HUES64 (cell line): Measurements from ENCODE around the gene CCNB1IP1.

Experiments
- H3K27ac ChIP-seq: 2 replicates; pipeline ENCODE4 v1.7.0; 2013; ENCODE audit warnings: low read depth, low read length, inconsistent platforms
- H3K27me3 ChIP-seq: 2 replicates; pipeline ENCODE4 v1.6.1; 2013; ENCODE audit warnings: mild to moderate bottlenecking, low read length; ENCODE audit not compliant: insufficient read depth
- H3K36me3 ChIP-seq: 2 replicates; pipeline ENCODE4 v1.6.1; 2013; ENCODE audit warnings: mild to moderate bottlenecking, low read length; ENCODE audit not compliant: insufficient read depth
- H3K4me1 ChIP-seq: 2 replicates; pipeline ENCODE4 v1.6.1; 2013; ENCODE audit warnings: mild to moderate bottlenecking, low read length, moderate library complexity; ENCODE audit not compliant: insufficient read depth
- H3K4me3 ChIP-seq: 2 replicates; pipeline ENCODE4 v1.5.1; 2013; ENCODE audit warnings: mild to moderate bottlenecking, low read length, moderate library complexity
- H3K9ac ChIP-seq: 2 replicates; pipeline ENCODE4 v1.6.1; 2013; ENCODE audit warnings: mild to moderate bottlenecking, low read depth, low read length
- H3K9me3 ChIP-seq: 2 replicates; pipeline ENCODE4 v1.6.1; 2013; ENCODE audit warnings: low read depth, low read length; ENCODE audit not compliant: insufficient read depth
- WGBS: fragments of 150-250, 120-280 bp; methylation state at CpG from one replicate; pipeline ENCODE4 v1.1.7; 2013; ENCODE audit warnings: missing lambda C conversion rate; 5-methylcytosine and 5-hydroxymethylcytosine counted together

Gene CCNB1IP1

DNA sequence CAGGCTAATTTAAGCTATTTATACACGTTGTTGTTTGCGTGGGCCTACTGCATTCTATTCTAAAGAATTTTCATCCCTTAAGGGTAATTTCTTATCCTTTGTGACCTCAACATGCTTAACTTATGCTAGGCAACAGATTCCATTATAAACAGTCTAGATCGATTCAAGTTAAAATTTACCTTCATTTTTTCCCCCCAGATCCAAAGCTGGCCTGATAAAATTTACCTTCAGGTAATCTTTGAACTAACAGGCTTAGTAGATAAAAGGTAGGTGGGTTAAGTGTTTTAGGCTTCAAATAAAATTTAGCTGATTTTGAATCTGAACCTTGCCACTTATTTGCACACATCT lies 389 bp upstream of the CCNB1IP1 start:
- Histone ChIP-seq H3K4me1 (peaks cover 27% of the 10 kb centered on the region), H3K36me3 (peaks cover 24% of the 10 kb centered on the region), H3K4me3 (peak overlapping the region; percentile 80), H3K9me3 (no peaks in the 10 kb centered on the region), H3K9ac (peak overlapping the region; percentile 95; the same call in 1 of the 2 replicates), H3K27ac (peak overlapping the region; percentile 25; the same call in 1 of the 2 replicates), H3K27me3 (no peaks in the 10 kb centered on the region)
- WGBS, result 15% methylated on average over 3 of the region's 3 CpGs

DNA sequence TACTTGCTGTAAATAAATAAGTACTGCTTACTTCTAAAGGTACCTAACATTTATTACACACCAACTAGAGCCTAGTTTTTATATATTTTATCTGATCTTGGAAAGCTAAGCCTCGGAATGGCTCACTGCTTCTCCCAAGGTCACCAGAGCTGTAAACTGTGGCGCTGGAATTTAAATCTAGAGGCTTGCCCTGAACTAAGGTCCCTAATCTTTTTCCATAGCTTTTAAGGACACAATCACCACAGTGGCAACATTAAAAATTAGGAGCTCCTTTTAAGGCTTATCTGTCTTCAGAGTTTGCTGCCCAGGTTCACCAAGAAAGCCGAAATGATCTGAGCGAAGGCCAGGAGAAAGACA lies 670 bp downstream of the CCNB1IP1 start:
- no peaks in the 10 kb centered on the region for H3K9me3 ChIP-seq
- 1% methylated on average over 4 of the region's 4 CpGs for WGBS
- peaks cover 34% of the 10 kb centered on the region for H3K36me3 ChIP-seq
- no peaks in the 10 kb centered on the region for H3K27me3 ChIP-seq
- peaks cover 27% of the 10 kb centered on the region for H3K4me1 ChIP-seq
- peak overlapping the region; percentile 80 for H3K4me3 ChIP-seq
- H3K9ac ChIP-seq, result peak overlapping the region; percentile 95
- H3K27ac ChIP-seq, result peak overlapping the region; percentile 80

DNA sequence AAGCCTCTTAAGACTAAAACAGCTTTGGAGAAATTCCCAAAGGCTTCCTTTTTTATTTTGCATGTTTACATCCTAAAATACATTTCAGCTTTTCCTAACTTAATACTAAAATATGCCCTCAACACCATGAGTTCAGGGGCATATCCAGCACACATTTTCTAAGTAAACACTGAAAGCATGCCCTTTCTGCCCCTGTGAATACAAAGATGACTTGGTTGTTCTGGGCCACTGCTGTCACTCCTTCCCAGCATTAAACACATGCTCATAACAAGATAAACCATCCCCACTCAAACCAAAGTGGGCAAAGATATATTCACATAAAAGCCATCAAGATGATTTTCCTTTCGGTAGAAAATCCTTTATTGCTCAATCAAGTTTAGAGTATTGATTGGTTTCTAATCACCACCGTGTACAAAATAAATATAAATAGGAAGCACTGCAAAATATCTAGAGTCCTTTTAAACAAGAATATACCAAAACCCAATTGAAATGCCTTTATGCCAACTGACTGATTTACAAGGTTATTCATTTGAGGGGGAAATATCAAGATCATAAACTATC lies 1.9 kb downstream of the CCNB1IP1 start:
- no peaks in the 10 kb centered on the region for H3K27me3 ChIP-seq
- peaks cover 27% of the 10 kb centered on the region for H3K4me1 ChIP-seq
- H3K4me3 ChIP-seq, result peak overlapping the region; percentile 80
- no CpG with 5 or more reads among the region's 2 CpGs for WGBS
- peaks cover 47% of the 10 kb centered on the region for H3K36me3 ChIP-seq
- peak overlapping the region; percentile 76 for H3K9ac ChIP-seq
- H3K27ac ChIP-seq, result peak overlapping the region; percentile 11; the same call in 1 of the 2 replicates
- no peaks in the 10 kb centered on the region for H3K9me3 ChIP-seq

DNA sequence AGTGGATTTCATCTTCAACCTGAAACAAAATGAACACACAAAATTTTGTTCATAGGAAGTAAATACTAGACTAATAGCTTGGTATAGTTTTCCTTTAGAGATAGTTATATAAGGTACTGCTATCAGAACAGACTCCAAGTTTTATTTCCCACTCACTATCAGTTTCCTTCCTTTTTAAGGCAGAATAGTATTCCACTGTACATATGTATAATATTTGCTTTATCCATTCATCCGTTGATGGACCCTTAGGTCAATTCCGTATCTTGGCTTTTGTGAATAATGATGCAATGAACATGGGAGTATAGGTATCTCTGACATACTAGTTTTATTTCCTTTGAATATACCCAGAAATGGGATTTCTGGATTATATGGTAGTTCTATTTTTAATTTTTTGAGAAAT lies 3.7 kb downstream of the CCNB1IP1 start:
- Histone ChIP-seq H3K4me1 (peaks cover 27% of the 10 kb centered on the region), H3K27ac (no peak overlapping the region), H3K27me3 (no peaks in the 10 kb centered on the region), H3K9ac (peak overlapping the region; percentile 30; the same call in 1 of the 2 replicates), H3K9me3 (0 out of 2 replicates have a peak, but pooled peaks cover 2% of the 10 kb centered on the region), H3K36me3 (peaks cover 64% of the 10 kb centered on the region), H3K4me3 (peak overlapping the region; percentile 38; the same call in 1 of the 2 replicates)
- WGBS, result 92% methylated on average over 2 of the region's 2 CpGs

DNA sequence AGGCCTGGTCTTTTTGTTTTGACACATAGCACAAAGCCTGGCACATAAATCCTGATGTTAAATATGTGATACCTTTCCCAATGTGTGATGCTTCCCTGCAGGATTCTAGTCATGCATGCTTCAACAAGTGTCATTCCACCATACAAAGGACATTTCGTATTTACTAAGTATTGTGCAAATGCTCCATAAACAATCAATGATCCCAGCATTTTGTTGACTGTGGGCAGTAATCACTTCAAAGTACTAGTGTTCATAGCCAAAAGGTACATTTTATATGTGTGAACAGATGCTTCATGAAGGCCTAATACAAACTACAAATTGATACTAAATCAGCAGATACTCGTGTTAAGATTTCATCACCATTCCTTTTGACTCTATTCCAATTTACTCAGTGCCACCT lies 4.4 kb downstream of the CCNB1IP1 start:
- Histone ChIP-seq H3K4me1 (peaks cover 26% of the 10 kb centered on the region), H3K36me3 (peaks cover 70% of the 10 kb centered on the region), H3K4me3 (no peak overlapping the region), H3K9ac (peak overlapping the region; percentile 30; the same call in 1 of the 2 replicates), H3K27ac (peak overlapping the region; percentile 25; the same call in 1 of the 2 replicates), H3K27me3 (no peaks in the 10 kb centered on the region), H3K9me3 (0 out of 2 replicates have a peak, but pooled peaks cover 2% of the 10 kb centered on the region)
- 94% methylated on average over 2 of the region's 2 CpGs for WGBS

DNA sequence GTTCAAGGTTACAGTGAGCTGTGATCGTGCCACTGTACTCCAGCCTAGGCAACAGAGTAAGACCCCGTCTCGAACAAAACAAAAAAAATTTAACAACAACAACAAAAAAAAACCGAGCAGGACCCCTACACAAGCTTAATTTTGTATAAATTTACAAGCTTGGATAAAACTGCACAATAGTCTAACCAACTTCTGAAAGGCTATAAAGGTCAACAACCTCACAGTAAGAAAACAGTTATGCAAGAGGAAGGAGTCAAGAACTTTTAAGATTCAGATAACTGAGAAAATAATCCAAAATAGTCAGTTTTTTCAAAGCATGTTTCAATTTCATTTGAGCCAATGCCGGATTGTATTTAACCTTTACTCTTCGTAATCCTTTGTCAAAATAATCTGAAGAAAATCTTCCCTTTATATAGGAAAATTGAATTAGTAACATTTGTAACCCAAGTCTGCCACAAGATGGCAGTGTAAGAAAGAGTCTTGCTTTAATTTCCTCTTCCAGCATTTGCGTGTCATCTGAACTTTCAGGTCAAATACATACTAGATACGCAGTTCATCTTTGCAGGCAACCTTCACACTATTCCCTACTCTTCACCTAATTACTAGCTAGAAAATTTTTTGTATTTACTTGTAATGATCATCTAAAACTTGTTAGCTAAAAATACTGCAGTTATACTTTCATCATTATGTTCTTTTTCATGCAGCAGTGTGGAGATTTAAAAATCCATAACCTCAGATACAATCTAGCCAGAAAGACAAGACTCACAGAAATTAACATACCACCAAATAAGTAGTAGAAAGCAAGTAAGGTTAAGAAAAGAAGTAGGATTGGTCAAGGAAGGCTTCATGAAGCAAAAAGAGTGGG lies 5.8 kb downstream of the CCNB1IP1 start:
- no peak overlapping the region for H3K4me3 ChIP-seq
- H3K4me1 ChIP-seq, result peaks cover 22% of the 10 kb centered on the region
- H3K9ac ChIP-seq, result peak overlapping the region; percentile 7; the same call in 1 of the 2 replicates
- H3K27ac ChIP-seq, result no peak overlapping the region; the same call in 1 of the 2 replicates
- H3K9me3 ChIP-seq, result 0 out of 2 replicates have a peak, but pooled peaks cover 2% of the 10 kb centered on the region
- WGBS, result 86% methylated on average over 7 of the region's 8 CpGs
- no peaks in the 10 kb centered on the region for H3K27me3 ChIP-seq
- peaks cover 83% of the 10 kb centered on the region for H3K36me3 ChIP-seq

DNA sequence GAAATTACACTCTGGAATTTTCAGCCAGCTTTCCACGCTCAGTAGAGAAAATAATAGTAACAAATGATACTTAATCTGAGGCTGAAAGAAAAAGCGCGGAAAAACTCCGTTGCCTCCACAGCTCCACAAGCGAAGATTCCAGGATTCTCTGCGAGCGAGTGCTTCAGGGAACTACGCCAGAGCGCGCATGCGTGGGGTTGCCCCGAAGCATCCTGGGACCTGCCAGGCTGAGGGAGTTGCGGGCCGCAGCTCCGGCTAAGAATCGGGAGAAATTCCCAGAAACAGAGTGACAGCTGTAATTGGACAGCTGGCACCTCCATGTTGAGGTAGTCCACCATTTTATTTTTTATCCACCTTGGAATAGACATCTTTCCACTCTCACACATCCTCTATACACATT lies 15.4 kb downstream of the CCNB1IP1 start:
- Histone ChIP-seq H3K9ac (no peak overlapping the region), H3K36me3 (peaks cover 98% of the 10 kb centered on the region)

DNA sequence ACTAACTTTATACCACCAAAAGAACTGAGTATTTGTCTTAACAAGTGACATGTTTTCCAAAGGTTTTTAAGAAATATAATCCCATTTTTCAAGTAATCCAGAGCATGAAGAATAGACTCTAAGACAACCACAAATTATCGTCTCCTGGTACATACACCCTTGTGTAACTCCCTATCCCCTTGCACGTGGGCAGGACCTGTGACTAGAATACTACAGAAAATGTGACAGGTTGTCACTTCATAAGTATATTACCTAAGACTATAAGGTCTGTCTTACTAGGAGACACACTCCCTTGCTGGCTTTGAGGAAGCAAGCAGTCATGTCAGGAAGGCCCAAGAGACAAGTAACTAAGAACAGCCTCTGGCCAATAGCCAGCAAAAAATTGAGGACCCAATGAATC lies 19.1 kb downstream of the CCNB1IP1 start:
- no peaks in the 10 kb centered on the region for H3K27me3 ChIP-seq
- H3K27ac ChIP-seq, result no peak overlapping the region
- peaks cover 5% of the 10 kb centered on the region; the same call in 1 of the 2 replicates for H3K9me3 ChIP-seq
- H3K9ac ChIP-seq, result no peak overlapping the region
- no peaks in the 10 kb centered on the region for H3K4me1 ChIP-seq
- WGBS, result 97% methylated on average over 2 of the region's 2 CpGs
- H3K36me3 ChIP-seq, result peaks cover 77% of the 10 kb centered on the region
- H3K4me3 ChIP-seq, result no peak overlapping the region

More for the DNA sequence above, 15.4 kb downstream of the CCNB1IP1 start:
- 97% methylated on average over 16 of the region's 16 CpGs for WGBS
- Histone ChIP-seq H3K9me3 (no peaks in the 10 kb centered on the region; the same call in 1 of the 2 replicates), H3K4me1 (no peaks in the 10 kb centered on the region), H3K27me3 (no peaks in the 10 kb centered on the region), H3K4me3 (no peak overlapping the region), H3K27ac (peak overlapping the region; percentile 41)

DNA sequence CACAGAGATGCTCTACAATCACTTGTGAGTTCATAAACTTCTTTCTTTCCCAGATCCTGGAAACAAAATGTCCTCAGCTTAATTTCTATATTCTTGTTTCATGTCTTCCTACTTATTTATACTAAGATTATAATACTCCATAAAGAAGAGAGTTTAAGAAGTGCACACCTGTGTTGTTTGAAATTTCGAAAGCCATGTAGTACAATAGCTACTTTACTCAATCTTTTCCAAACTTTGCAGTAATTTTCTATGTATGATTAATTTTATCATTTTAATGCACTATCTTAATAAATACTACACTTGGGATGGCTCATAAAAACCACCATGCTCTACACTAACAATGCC lies 27.0 kb downstream of the CCNB1IP1 start:
- H3K4me3 ChIP-seq, result peak overlapping the region; percentile 91
- peaks cover 11% of the 10 kb centered on the region for H3K36me3 ChIP-seq
- H3K27ac ChIP-seq, result no peak overlapping the region
- peaks cover 10% of the 10 kb centered on the region; the same call in 1 of the 2 replicates for H3K4me1 ChIP-seq
- H3K9me3 ChIP-seq, result 0 out of 2 replicates have a peak, but pooled peaks cover 3% of the 10 kb centered on the region
- H3K27me3 ChIP-seq, result no peaks in the 10 kb centered on the region
- WGBS, result no CpG with 5 or more reads among the region's 1 CpG
- no peak overlapping the region for H3K9ac ChIP-seq

DNA sequence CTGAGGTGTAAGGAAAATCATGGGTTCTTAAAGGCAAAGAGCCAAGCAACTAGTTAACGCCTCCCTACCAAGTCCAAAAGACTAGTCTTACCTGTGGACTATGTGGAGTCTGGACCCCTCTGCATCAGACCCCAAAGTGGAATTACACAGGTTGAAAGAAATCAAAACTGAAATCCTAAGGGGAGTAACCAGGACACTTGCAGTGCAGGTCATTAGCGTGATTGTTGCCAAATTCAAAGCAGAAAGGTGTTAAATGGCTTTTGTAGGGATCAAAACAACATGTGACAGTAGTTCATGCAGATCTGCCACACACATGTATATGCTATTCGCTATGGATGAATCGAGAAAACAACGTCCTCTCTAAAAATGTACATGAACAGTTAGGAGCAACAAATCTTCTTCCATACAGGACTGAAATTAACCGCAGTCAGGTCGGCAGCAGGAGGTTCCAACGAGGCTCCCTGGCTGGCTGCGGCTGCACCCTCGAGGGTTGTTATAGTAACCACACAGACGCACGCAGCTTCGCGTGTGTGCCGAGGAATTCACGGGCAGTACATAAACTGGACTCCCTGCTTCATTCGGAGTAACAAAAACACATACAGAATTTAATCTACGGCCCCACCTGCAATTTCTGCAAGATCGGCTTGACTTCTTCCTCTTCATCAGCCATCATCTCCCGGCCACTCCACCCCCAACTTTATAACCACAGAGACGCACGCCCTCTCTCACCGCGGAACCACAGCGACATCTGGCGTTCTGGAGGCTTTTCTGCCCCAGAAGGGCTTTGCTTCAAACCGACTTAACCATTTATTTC lies 27.6 kb downstream of the CCNB1IP1 start, which contains the start of gene TTC5:
TSS of gene TTC5 (minus strand) at position 687 of the 814 bp plus-strand sequence. CDS start at position 673, 14 bp downstream.
- Histone ChIP-seq H3K4me3 (peak within 1 kb of the TSS; percentile 91), H3K9ac (peak within 1 kb of the TSS; percentile 80), H3K27ac (no peak within 1 kb of the TSS), H3K27me3 (no peaks in the 10 kb centered on the region), H3K9me3 (0 out of 2 replicates have a peak, but pooled peaks cover 3% of the 10 kb centered on the region), H3K4me1 (peaks cover 10% of the 10 kb centered on the region; the same call in 1 of the 2 replicates), H3K36me3 (peaks cover 16% of the 10 kb centered on the region)
- WGBS, result 2% methylated on average over 27 of the region's 27 CpGs
